Measurements from ENCODE around the gene HMGN1. TPM values are rescaled to one million over a fixed set of nuclear protein-coding genes. Genes with fewer than 3 reads are reported as not detected.
A peak's percentile ranks its signal among the peaks of the same experiment; 100 is the strongest.

Gene HMGN1
- polyA plus RNA-seq, 1 of the 3 experiments (the other 2 are of a cell fraction) = 219 TPM

GRCh38 chr21:39341249-39341923 lies 7.5 kb downstream of the HMGN1 start:
- H2AFZ ChIP-seq (ENCODE audit: low read depth) = no peak overlapping the region
- H3K27ac ChIP-seq (ENCODE audit: low read depth in 2 of 2, low read length in 1 of 2) = no peak overlapping the region
- H3K36me3 ChIP-seq (replicated peaks in 1 of 2; ENCODE audit: control insufficient read depth in 1 of 2, insufficient read depth in 2 of 2, low read length in 1 of 2) = peaks cover 46 to 49% of the 10 kb centered on the region in 2 experiments
- peaks cover 29% of the 10 kb centered on the region for H4K20me1 ChIP-seq (ENCODE audit: insufficient read depth)
- no peak overlapping the region for H3K4me3 ChIP-seq (ENCODE audit: low read depth in 2 of 2, low read length in 1 of 2)
- H3K9ac ChIP-seq = no peak overlapping the region
- WGBS (ENCODE audit: low lambda C conversion rate) = 94% methylated on average over 6 of the region's 6 CpGs
- no peaks in the 10 kb centered on the region for H3K9me2 ChIP-seq
- ChIA-PET POLR2A (interaction anchor here (0.9 to 1.3 kb wide), 2 partner anchors 8 to 15 kb away, joined by 3 to 5 read pairs; partner anchors contain the start of gene HMGN1), CTCF (no interaction called here)
- peaks cover 9% of the 10 kb centered on the region in 2 experiments; a peak in 3 of 4 replicates for H3K4me1 ChIP-seq (ENCODE audit: control insufficient read depth in 1 of 2, insufficient read depth in 2 of 2, low read depth in 1 of 2, low read length in 1 of 2)
- no peak for DNase-seq
- H3K27me3 ChIP-seq (ENCODE audit: insufficient read depth) = no peaks in the 10 kb centered on the region
- peaks cover 28% of the 10 kb centered on the region for H3K79me2 ChIP-seq (ENCODE audit: insufficient read depth)
- H3K9me3 ChIP-seq = no peaks in the 10 kb centered on the region
- H3K4me2 ChIP-seq = no peak overlapping the region
- TF ChIP-seq POLR2AphosphoS5 (IDR thresholded peaks at IDR 0.05; ENCODE audit: low read depth, low read length) (peak; percentile 8; the same call in 1 of the 2 replicates), RXRA (IDR thresholded peaks at IDR 0.05; ENCODE audit: borderline replicate concordance, low read depth) (no peak)
- H3F3A ChIP-seq (replicated peaks; ENCODE audit: insufficient read depth) = peaks cover 36% of the 10 kb centered on the region

GRCh38 chr21:39340687-39341086 lies 8.2 kb downstream of the HMGN1 start:
- TF ChIP-seq FOXJ3 (CRISPR knock-in tag; IDR thresholded peaks at IDR 0.05) (no peak), ELF1 (IDR thresholded peaks at IDR 0.05) (no peak), SIN3A (IDR thresholded peaks at IDR 0.05; ENCODE audit: borderline replicate concordance, low read depth, low read length) (no peak), SMC3 (IDR thresholded peaks at IDR 0.05; ENCODE audit: low read depth, low read length) (no peak), FOSL2 (IDR thresholded peaks at IDR 0.05; ENCODE audit: borderline replicate concordance, low read depth) (no peak), GATA2 (CRISPR knock-in tag; IDR thresholded peaks at IDR 0.05) (no peak), RCOR1 (IDR thresholded peaks at IDR 0.05; ENCODE audit: low read length) (no peak), TCF12 (IDR thresholded peaks at IDR 0.05) (no peak), MEF2A (IDR thresholded peaks at IDR 0.05; ENCODE audit: borderline replicate concordance, low read depth) (no peak), USF1 (IDR thresholded peaks at IDR 0.05; ENCODE audit: borderline replicate concordance, low read depth) (no peak)
- Histone ChIP-seq H3K4me3 (ENCODE audit: low read depth in 2 of 2, low read length in 1 of 2) (no peak overlapping the region), H3K4me2 (no peak overlapping the region), H3F3A (replicated peaks; ENCODE audit: insufficient read depth) (peaks cover 36% of the 10 kb centered on the region), H3K9me2 (no peaks in the 10 kb centered on the region), H3K9ac (no peak overlapping the region), H3K36me3 (replicated peaks in 1 of 2; ENCODE audit: control insufficient read depth in 1 of 2, insufficient read depth in 2 of 2, low read length in 1 of 2) (peaks cover 39 to 46% of the 10 kb centered on the region in 2 experiments), H3K4me1 (ENCODE audit: control insufficient read depth in 1 of 2, insufficient read depth in 2 of 2, low read depth in 1 of 2, low read length in 1 of 2) (peaks cover 3 to 4% of the 10 kb centered on the region in 2 experiments; a peak in 3 of 4 replicates), H2AFZ (ENCODE audit: low read depth) (no peak overlapping the region), H3K27me3 (ENCODE audit: insufficient read depth) (no peaks in the 10 kb centered on the region), H3K9me3 (no peaks in the 10 kb centered on the region), H3K79me2 (ENCODE audit: insufficient read depth) (peaks cover 21% of the 10 kb centered on the region), H3K27ac (ENCODE audit: low read depth in 2 of 2, low read length in 1 of 2) (no peak overlapping the region), H4K20me1 (ENCODE audit: insufficient read depth) (peaks cover 22% of the 10 kb centered on the region)
- POLR2A ChIA-PET = interaction anchor here (0.9 to 1.3 kb wide), 2 partner anchors 9 to 14 kb away, joined by 3 to 5 read pairs; partner anchors contain the start of gene HMGN1
- DNase-seq = no peak
- CTCF ChIA-PET = no interaction called here
- 93% methylated on average over 6 of the region's 6 CpGs for WGBS (ENCODE audit: low lambda C conversion rate)

All from SK-N-SH (cell line).